Thoracic aorta (tissue), 2 donors: Measurements from ENCODE around the gene REL. TPM values are rescaled to one million over a fixed set of nuclear protein-coding genes. Genes with fewer than 3 reads are reported as not detected.

Source experiments
- ATAC-seq: fragments of 150-250 bp; one replicate; pipeline ENCODE4 v1.8.0; 2017; ENCODE audit warnings: low read depth; ENCODE audit not compliant: insufficient number of reproducible peaks, low FRiP score
- DNase-seq: peaks from one replicate; pipeline ENCODE4 v3.0.0-alpha.2; 2020; ENCODE audit warnings: low spot score
- H3K27ac ChIP-seq, 2 donors: fragments of 200-600 bp; sonication (generic); 1 replicate in 1 of 2; 2 replicates in 1 of 2; pipeline ENCODE4 v1.5.1; 2016; ENCODE audit warnings: mild to moderate bottlenecking in 2 of 2, moderate library complexity in 2 of 2
- H3K27me3 ChIP-seq: fragments of 200-600 bp; sonication (generic); replicated peaks from 2 replicates; pipeline ENCODE4 v1.6.0; 2016; ENCODE audit warnings: mild to moderate bottlenecking; ENCODE audit not compliant: insufficient read depth
- H3K36me3 ChIP-seq: fragments of 200-600 bp; sonication (generic); one replicate; pipeline ENCODE4 v1.5.1; 2016
- H3K4me1 ChIP-seq, 2 donors: fragments of 200-600 bp; sonication (generic); 1 replicate in 1 of 2; 2 replicates in 1 of 2; pipeline versions ENCODE4 v1.5.1 to v1.6.0; 2016; ENCODE audit warnings: low read depth in 2 of 2, mild to moderate bottlenecking in 1 of 2; ENCODE audit not compliant: control insufficient read depth in 1 of 2
- H3K4me3 ChIP-seq: fragments of 200-600 bp; sonication (generic); 2 replicates; pipeline ENCODE4 v1.5.1; 2016; ENCODE audit warnings: mild to moderate bottlenecking
- H3K9me3 ChIP-seq: fragments of 200-600 bp; sonication (generic); 2 replicates; pipeline ENCODE4 v1.5.1; 2016
- total RNA-seq, 2 donors: library from RNA; depleted of rRNA; stranded (reverse); fragments of >200 nt; gene quantifications; one replicate each; pipeline versions ENCODE4 v1.1.0 to v1.2.3, GENCODE V29; 2016
- TF ChIP-seq, protein P1 (sequence below): fragments of 200-600 bp; sonication (generic); IDR thresholded peaks from one replicate; pipeline ENCODE4 v1.5.1; 2019; ENCODE audit warnings: antibody characterized with exemption

Gene REL
- total RNA-seq, 2 donors from 2014 or later, result 15.7 to 26.9 TPM

DNA sequence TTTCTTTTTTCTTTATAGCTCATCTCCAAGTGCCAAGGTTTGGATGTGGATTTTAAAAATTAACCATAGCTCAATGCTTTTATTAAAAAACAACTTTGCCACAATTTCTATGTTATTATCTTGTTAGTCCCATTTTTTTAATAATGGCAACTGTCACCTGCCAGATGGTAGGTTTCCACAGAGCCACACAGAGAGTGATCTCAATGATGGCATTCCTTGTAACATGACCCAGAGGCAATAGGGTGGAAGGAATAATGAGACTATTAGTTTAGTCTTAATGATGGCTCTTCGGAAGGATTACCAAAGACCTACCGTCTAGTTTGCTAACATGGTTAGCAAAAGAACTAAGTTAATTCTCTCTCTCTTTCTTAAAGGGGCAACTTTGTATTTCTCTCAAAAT, 64.0 kb downstream of the REL start:
- no peaks in the 10 kb centered on the region for H3K4me1 ChIP-seq
- ATAC-seq (no peak), DNase-seq (no peak)
- H3K36me3 ChIP-seq, result no peaks in the 10 kb centered on the region
- H3K4me3 ChIP-seq, result no peak overlapping the region
- H3K27ac ChIP-seq, result no peak overlapping the region
- TF ChIP-seq, protein P1, sequence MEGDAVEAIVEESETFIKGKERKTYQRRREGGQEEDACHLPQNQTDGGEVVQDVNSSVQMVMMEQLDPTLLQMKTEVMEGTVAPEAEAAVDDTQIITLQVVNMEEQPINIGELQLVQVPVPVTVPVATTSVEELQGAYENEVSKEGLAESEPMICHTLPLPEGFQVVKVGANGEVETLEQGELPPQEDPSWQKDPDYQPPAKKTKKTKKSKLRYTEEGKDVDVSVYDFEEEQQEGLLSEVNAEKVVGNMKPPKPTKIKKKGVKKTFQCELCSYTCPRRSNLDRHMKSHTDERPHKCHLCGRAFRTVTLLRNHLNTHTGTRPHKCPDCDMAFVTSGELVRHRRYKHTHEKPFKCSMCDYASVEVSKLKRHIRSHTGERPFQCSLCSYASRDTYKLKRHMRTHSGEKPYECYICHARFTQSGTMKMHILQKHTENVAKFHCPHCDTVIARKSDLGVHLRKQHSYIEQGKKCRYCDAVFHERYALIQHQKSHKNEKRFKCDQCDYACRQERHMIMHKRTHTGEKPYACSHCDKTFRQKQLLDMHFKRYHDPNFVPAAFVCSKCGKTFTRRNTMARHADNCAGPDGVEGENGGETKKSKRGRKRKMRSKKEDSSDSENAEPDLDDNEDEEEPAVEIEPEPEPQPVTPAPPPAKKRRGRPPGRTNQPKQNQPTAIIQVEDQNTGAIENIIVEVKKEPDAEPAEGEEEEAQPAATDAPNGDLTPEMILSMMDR, result no peak
- no peaks in the 10 kb centered on the region for H3K27me3 ChIP-seq
- no peaks in the 10 kb centered on the region for H3K9me3 ChIP-seq

DNA sequence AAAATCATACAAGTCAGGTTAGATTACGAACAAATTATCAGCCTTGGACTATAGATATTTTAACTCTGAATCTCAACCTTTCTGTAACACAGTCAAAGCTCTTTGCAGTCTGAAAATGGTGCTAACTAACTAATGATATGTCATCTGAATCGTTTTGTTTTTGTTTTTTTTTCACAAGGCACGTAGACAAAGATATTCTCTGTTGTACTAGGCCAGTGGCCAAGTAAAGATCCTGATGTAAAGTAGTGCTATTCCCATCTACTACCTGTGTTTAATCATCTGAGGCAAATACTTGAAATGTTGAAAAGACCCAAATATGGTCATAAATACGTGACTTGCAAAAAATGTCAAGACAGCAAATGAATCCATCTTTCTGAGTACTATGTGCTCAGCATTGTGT, 65.7 kb downstream of the REL start:
- Histone ChIP-seq H3K9me3 (no peaks in the 10 kb centered on the region), H3K36me3 (no peaks in the 10 kb centered on the region), H3K4me1 (no peaks in the 10 kb centered on the region), H3K27me3 (no peaks in the 10 kb centered on the region), H3K4me3 (no peak overlapping the region), H3K27ac (no peak overlapping the region)
- TF ChIP-seq, protein P1, result no peak
- DNase-seq (no peak), ATAC-seq (no peak)

DNA sequence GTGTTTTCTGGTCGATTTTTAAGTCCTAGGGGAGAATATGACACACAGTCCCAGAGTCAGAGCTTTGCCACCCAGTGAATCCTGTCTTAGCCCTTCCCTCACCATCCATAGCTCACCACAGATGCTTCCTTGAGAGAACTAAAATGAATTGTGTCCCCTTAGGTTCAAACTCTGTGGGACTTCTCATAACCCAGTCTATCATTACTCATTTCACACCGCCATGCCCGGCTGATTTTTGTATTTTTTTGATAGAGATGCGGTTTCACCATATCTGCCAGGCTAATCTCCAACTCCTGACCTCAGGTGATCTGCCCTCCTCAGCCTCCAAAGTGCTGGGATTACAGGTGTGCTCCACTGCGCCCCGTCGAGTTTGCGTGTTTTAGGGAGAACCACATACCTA, 66.8 kb downstream of the REL start:
- H3K4me1 ChIP-seq, result no peaks in the 10 kb centered on the region
- H3K27ac ChIP-seq, result no peak overlapping the region
- peaks cover 3% of the 10 kb centered on the region for H3K36me3 ChIP-seq
- TF ChIP-seq, protein P1, result no peak
- no peaks in the 10 kb centered on the region for H3K9me3 ChIP-seq
- DNase-seq (no peak), ATAC-seq (no peak)
- H3K4me3 ChIP-seq, result no peak overlapping the region
- H3K27me3 ChIP-seq, result no peaks in the 10 kb centered on the region

DNA sequence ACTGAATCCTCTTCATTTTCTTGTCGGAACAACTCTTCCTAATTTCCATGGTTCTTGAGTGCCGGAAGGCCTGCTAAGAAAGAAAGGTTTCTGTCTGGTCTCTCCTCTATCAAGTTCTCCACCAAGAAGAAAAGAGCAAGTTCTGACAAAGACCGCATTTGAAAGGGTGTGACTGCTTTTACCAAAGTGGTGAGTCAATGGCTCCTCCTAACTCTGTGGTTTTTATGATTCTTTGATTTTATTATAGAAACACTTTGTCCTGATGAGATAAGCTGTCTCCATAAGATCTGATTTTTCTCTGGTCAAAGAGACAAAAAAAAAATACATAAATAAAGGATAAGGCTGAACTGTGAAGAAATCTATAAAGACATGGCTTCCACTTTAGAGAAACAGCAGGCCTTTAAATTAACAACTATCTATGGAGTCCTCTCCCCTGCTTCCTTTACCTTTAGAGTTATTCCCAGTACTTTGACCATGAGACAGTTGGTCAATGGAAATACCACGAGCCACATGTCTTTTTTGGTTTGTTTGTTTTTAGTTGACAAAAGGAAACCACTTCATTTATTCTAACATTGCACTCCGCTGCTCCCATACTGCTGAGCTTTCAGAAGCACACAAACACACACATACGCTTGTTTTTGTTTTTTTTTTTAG, 67.7 kb downstream of the REL start:
- Histone ChIP-seq H3K4me1 (no peaks in the 10 kb centered on the region), H3K36me3 (peaks cover 7% of the 10 kb centered on the region), H3K27ac (no peak overlapping the region), H3K9me3 (no peaks in the 10 kb centered on the region), H3K4me3 (no peak overlapping the region), H3K27me3 (no peaks in the 10 kb centered on the region)
- DNase-seq (no peak), ATAC-seq (no peak)
- TF ChIP-seq, protein P1, result no peak

DNA sequence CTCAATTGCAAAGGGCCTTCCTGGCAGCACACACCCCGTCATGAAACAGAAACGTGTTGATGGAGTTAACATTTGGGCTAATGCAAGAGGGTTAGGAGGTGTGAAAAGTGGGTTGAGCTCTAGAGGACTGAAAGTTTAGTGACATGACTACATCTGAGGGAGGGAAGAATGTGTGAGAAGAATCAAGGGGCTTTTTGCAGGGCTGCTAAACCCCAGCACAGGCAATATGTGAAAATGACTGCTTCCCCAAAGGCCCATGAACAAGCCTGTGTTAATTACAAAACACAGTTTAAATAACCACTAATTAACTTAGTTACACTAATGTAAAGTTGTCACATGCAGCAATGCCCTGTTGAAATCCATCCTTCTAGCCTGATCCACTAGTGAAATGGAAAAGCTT, 72.8 kb downstream of the REL start:
- no peaks in the 10 kb centered on the region for H3K4me1 ChIP-seq
- H3K4me3 ChIP-seq, result no peak overlapping the region
- no peak for ATAC-seq
- no peaks in the 10 kb centered on the region for H3K9me3 ChIP-seq
- TF ChIP-seq, protein P1, result no peak
- peaks cover 8% of the 10 kb centered on the region for H3K36me3 ChIP-seq
- no peaks in the 10 kb centered on the region for H3K27me3 ChIP-seq
- no peak for DNase-seq
- H3K27ac ChIP-seq, result no peak overlapping the region
